Caco-2 (cell line): ENCODE data around the gene NOL12. TPM values are rescaled to one million over a fixed set of nuclear protein-coding genes. Genes with fewer than 3 reads are reported as not detected.

Experiments
- BruUV-seq: library from RNA; stranded (reverse); fragments of 400-500 nt; replicated peaks from 2 replicates; lab custom pipeline; 2021; lab: Mats Ljungman, UMichigan
- CTCF ChIA-PET: fragments of 300-600 bp; sonication (Branson Sonifier 250); formaldehyde crosslinking; loops from one replicate; lab custom pipeline; 2022; ENCODE audit warnings: antibody characterized with exemption; lab: Charles Lee
- POLR2A ChIA-PET: fragments of 300-600 bp; sonication (Branson Sonifier 250); formaldehyde crosslinking; loops from one replicate; lab custom pipeline; 2022; ENCODE audit warnings: antibody characterized with exemption; lab: Charles Lee
- DNase-seq, 2 experiments: peaks; one replicate each; pipeline versions ENCODE4 v3.0.0 to v3.0.0-alpha.2; 2020 to 2022
- H3K27me3 ChIP-seq: replicated peaks from 2 replicates; pipeline ENCODE4 v1.6.0; 2011; ENCODE audit warnings: low read length; ENCODE audit not compliant: control insufficient read depth, insufficient read depth
- H3K36me3 ChIP-seq: 2 replicates; pipeline ENCODE4 v1.5.1; 2011; ENCODE audit warnings: low read length; ENCODE audit not compliant: control insufficient read depth, insufficient read depth
- H3K4me1 ChIP-seq: fragments of 250-450 bp; sonication (Bioruptor Pico); 2 replicates; pipeline ENCODE4 v1.5.1; 2020; ENCODE audit warnings: mild to moderate bottlenecking
- H3K4me3 ChIP-seq: 2 replicates; pipeline ENCODE4 v1.5.1; 2011; ENCODE audit warnings: low read depth, mild to moderate bottlenecking, control low read depth, low read length
- H3K9me3 ChIP-seq: fragments of 250-450 bp; sonication (Bioruptor Pico); 2 replicates; pipeline ENCODE4 v1.5.1; 2020; ENCODE audit warnings: mild to moderate bottlenecking, moderate library complexity
- H3K27ac Mint-ChIP-seq: one replicate; pipeline ENCODE4 v1.8.0; 2022; ENCODE audit warnings: mixed read lengths; ENCODE audit not compliant: unreplicated experiment
- H3K27me3 Mint-ChIP-seq: one replicate; pipeline ENCODE4 v1.8.0; 2022; ENCODE audit warnings: mixed read lengths; ENCODE audit not compliant: insufficient read depth, unreplicated experiment
- H3K36me3 Mint-ChIP-seq: one replicate; pipeline ENCODE4 v1.8.0; 2022; ENCODE audit warnings: mild to moderate bottlenecking, mixed read lengths; ENCODE audit not compliant: insufficient read depth, unreplicated experiment
- H3K4me1 Mint-ChIP-seq: one replicate; pipeline ENCODE4 v1.8.0; 2022; ENCODE audit warnings: low read depth, mixed read lengths; ENCODE audit not compliant: unreplicated experiment
- H3K4me3 Mint-ChIP-seq: one replicate; pipeline ENCODE4 v1.8.0; 2022; ENCODE audit warnings: mild to moderate bottlenecking, moderate library complexity, mixed read lengths; ENCODE audit not compliant: unreplicated experiment
- H3K9me3 Mint-ChIP-seq: one replicate; pipeline ENCODE4 v1.8.0; 2022; ENCODE audit warnings: mixed read lengths; ENCODE audit not compliant: unreplicated experiment
- CTCF ChIP-seq, 2 experiments: fragments of 200-600 bp in 1 of 2; IDR thresholded peaks; 1 replicate in 1 of 2; 2 replicates in 1 of 2; pipeline versions ENCODE4 v1.5.1 to v1.8.0; 2011 to 2022; ENCODE audit warnings: antibody characterized with exemption in 1 of 2, control low read depth in 1 of 2, inconsistent platforms in 1 of 2, low read depth in 1 of 2, low read length in 1 of 2, mild to moderate bottlenecking in 1 of 2, moderate library complexity in 1 of 2; ENCODE audit not compliant: insufficient read depth in 1 of 2, severe bottlenecking in 1 of 2, unreplicated experiment in 1 of 2
- intact Hi-C: fragments of 100-400 bp; cut with micrococcal nuclease; formaldehyde crosslinking; loops from one replicate; pipeline ENCODE4 v1.10.0; 2022; ENCODE audit not compliant: unreplicated experiment
- total RNA-seq: library from RNA; stranded (reverse); gene quantifications from 2 replicates; pipeline ENCODE4 v1.2.3, GENCODE V29; 2022

Gene NOL12
- total RNA-seq, 1 experiment from 2014 or later, result 20.2 TPM

GRCh38 chr22:37639771-37640590 is 46.2 kb upstream of the NOL12 start:
- no peaks in the 10 kb centered on the region for H3K27me3 ChIP-seq
- CTCF ChIA-PET, result interaction anchor here (0.6 to 1.0 kb wide), 2 partner anchors 19 to 31 kb away, joined by 3 to 6 read pairs; partner anchors contain the start of genes GGA1 and PDXP
- no peak for DNase-seq
- peak overlapping the region; percentile 42 for H3K27ac Mint-ChIP-seq
- intact Hi-C loops, result loop anchor here (2.0 to 5.0 kb wide), 2 partner anchors 31 to 97 kb away; partner anchors contain the start of gene GGA1
- no TSS peak for BruUV-seq
- no peaks in the 10 kb centered on the region for H3K9me3 ChIP-seq
- peaks cover 13% of the 10 kb centered on the region for H3K36me3 Mint-ChIP-seq
- H3K36me3 ChIP-seq, result no peaks in the 10 kb centered on the region; the same call in 1 of the 2 replicates
- no peaks in the 10 kb centered on the region for H3K9me3 Mint-ChIP-seq
- no peak for TF ChIP-seq CTCF (IDR thresholded peaks at IDR 0.05; ENCODE audit: insufficient read depth in 1 of 2, low read depth in 1 of 2, low read length in 1 of 2, severe bottlenecking in 1 of 2, unreplicated experiment in 1 of 2)
- H3K27me3 Mint-ChIP-seq, result no peaks in the 10 kb centered on the region
- peaks cover 13% of the 10 kb centered on the region for H3K4me1 Mint-ChIP-seq
- peak overlapping the region; percentile 75 for H3K4me3 Mint-ChIP-seq
- H3K4me3 ChIP-seq, result peak overlapping the region; percentile 78
- POLR2A ChIA-PET, result no interaction called here
- H3K4me1 ChIP-seq, result peaks cover 26% of the 10 kb centered on the region

GRCh38 chr22:37640591-37641560 is 45.3 kb upstream of the NOL12 start:
- no TSS peak for BruUV-seq
- H3K4me1 Mint-ChIP-seq, result peaks cover 13% of the 10 kb centered on the region
- POLR2A ChIA-PET, result no interaction called here
- H3K4me3 ChIP-seq, result peak overlapping the region; percentile 78
- H3K4me3 Mint-ChIP-seq, result peak overlapping the region; percentile 75
- H3K36me3 Mint-ChIP-seq, result peaks cover 15% of the 10 kb centered on the region
- H3K9me3 Mint-ChIP-seq, result no peaks in the 10 kb centered on the region
- H3K4me1 ChIP-seq, result peaks cover 26% of the 10 kb centered on the region
- H3K27me3 ChIP-seq, result no peaks in the 10 kb centered on the region
- no peak for DNase-seq
- no peak for TF ChIP-seq CTCF (IDR thresholded peaks at IDR 0.05; ENCODE audit: insufficient read depth in 1 of 2, low read depth in 1 of 2, low read length in 1 of 2, severe bottlenecking in 1 of 2, unreplicated experiment in 1 of 2)
- no peaks in the 10 kb centered on the region for H3K27me3 Mint-ChIP-seq
- peak overlapping the region; percentile 42 for H3K27ac Mint-ChIP-seq
- no peaks in the 10 kb centered on the region for H3K9me3 ChIP-seq
- CTCF ChIA-PET, result interaction anchor here (1.0 kb wide), 1 partner anchor 32 kb away, joined by 3 read pairs; the partner anchor contains the start of gene GGA1
- H3K36me3 ChIP-seq, result no peaks in the 10 kb centered on the region; the same call in none of the 2 replicates
- intact Hi-C loops, result loop anchor here (2.0 to 5.0 kb wide), 2 partner anchors 32 to 96 kb away; partner anchors contain the start of gene GGA1
